IMR-90 (cell line): Measurements from ENCODE around the gene GLI1. TPM values are rescaled to one million over a fixed set of nuclear protein-coding genes. Genes with fewer than 3 reads are reported as not detected.

Source experiments
- ATAC-seq: fragments of 200-7000 bp; cut with Tn5 transposase; 2 replicates; pipeline ENCODE4 v1.9.1; 2020; ENCODE audit warnings: low read depth, mild to moderate bottlenecking, moderate library complexity
- BruUV-seq: library from RNA; stranded (reverse); fragments of 400-500 nt; replicated peaks from 2 replicates; lab custom pipeline; 2021; lab: Mats Ljungman, UMichigan
- CTCF ChIA-PET: fragments of 300-600 bp; formaldehyde crosslinking; extraction: SDS; loops from one replicate; lab custom pipeline; 2021; ENCODE audit warnings: antibody characterized with exemption; lab: Yijun Ruan, JAX
- POLR2A ChIA-PET: fragments of 300-600 bp; sonication (Branson Sonifier 250); formaldehyde crosslinking; loops from one replicate; lab custom pipeline; 2022; ENCODE audit warnings: antibody characterized with exemption; ENCODE audit not compliant: unreplicated experiment; lab: Charles Lee
- DNase-seq: peaks from one replicate; pipeline ENCODE4 v3.0.0; 2013
- H2AFZ ChIP-seq: replicated peaks from 2 replicates; pipeline ENCODE3; 2013; ENCODE audit warnings: low read length, mild to moderate bottlenecking; ENCODE audit not compliant: poor library complexity
- H2AK5ac ChIP-seq: 2 replicates; pipeline ENCODE4 v1.6.1; 2013; ENCODE audit warnings: low read depth, low read length, inconsistent platforms
- H2AK9ac ChIP-seq: replicated peaks from 2 replicates; pipeline ENCODE3; 2013; ENCODE audit warnings: mild to moderate bottlenecking, low read depth, low read length, moderate library complexity; ENCODE audit not compliant: poor library complexity
- H2BK120ac ChIP-seq: 2 replicates; pipeline ENCODE4 v1.6.1; 2013; ENCODE audit warnings: low read depth, low read length, inconsistent platforms
- H2BK15ac ChIP-seq: 3 replicates; pipeline ENCODE4 v1.6.1; 2013; ENCODE audit warnings: low read depth, low read length, inconsistent platforms
- H2BK20ac ChIP-seq: 2 replicates; pipeline ENCODE4 v1.6.1; 2013; ENCODE audit warnings: low read depth, mild to moderate bottlenecking, inconsistent platforms, low read length, moderate library complexity
- H2BK5ac ChIP-seq: 2 replicates; pipeline ENCODE4 v1.6.1; 2013; ENCODE audit warnings: mild to moderate bottlenecking, low read depth, low read length, inconsistent platforms; ENCODE audit not compliant: poor library complexity, severe bottlenecking
- H3K14ac ChIP-seq: replicated peaks from 2 replicates; pipeline ENCODE4 v1.6.1; 2013; ENCODE audit warnings: low read depth, low read length, inconsistent platforms
- H3K18ac ChIP-seq: 2 replicates; pipeline ENCODE4 v1.6.1; 2013; ENCODE audit warnings: low read depth, low read length, control low read depth
- H3K23ac ChIP-seq: 2 replicates; pipeline ENCODE4 v1.6.1; 2013; ENCODE audit warnings: low read depth, low read length, inconsistent platforms
- H3K27ac ChIP-seq: 2 replicates; pipeline ENCODE4 v1.5.1; 2013; ENCODE audit warnings: mild to moderate bottlenecking, control low read depth, low read length; ENCODE audit not compliant: insufficient read depth
- H3K27me3 ChIP-seq: 2 replicates; pipeline ENCODE4 v1.6.1; 2013; ENCODE audit warnings: low read length; ENCODE audit not compliant: control insufficient read depth, insufficient read depth
- H3K36me3 ChIP-seq: 2 replicates; pipeline ENCODE4 v1.6.1; 2013; ENCODE audit warnings: low read length, mixed read lengths; ENCODE audit not compliant: control insufficient read depth, insufficient read depth
- H3K4ac ChIP-seq: 2 replicates; pipeline ENCODE4 v1.6.1; 2013; ENCODE audit warnings: low read depth, low read length, inconsistent platforms
- H3K4me1 ChIP-seq: 2 replicates; pipeline ENCODE4 v1.6.1; 2013; ENCODE audit warnings: low read length, mixed read lengths; ENCODE audit not compliant: control insufficient read depth, insufficient read depth
- H3K4me2 ChIP-seq: 2 replicates; pipeline ENCODE4 v1.6.1; 2013; ENCODE audit warnings: low read depth, mild to moderate bottlenecking, control low read depth, low read length, moderate library complexity
- H3K4me3 ChIP-seq: 2 replicates; pipeline ENCODE4 v1.5.1; 2013; ENCODE audit warnings: low read depth, mild to moderate bottlenecking, control low read depth, low read length, moderate library complexity; ENCODE audit not compliant: insufficient read depth
- H3K56ac ChIP-seq: 2 replicates; pipeline ENCODE4 v1.6.1; 2013; ENCODE audit warnings: low read length, inconsistent platforms; ENCODE audit not compliant: insufficient read depth; ENCODE audit errors: extremely low read depth
- H3K79me1 ChIP-seq, 2 experiments: 2 replicates each; pipeline ENCODE4 v1.6.1; 2013; ENCODE audit warnings: low read length in 2 of 2, inconsistent platforms in 1 of 2, low read depth in 1 of 2
- H3K9ac ChIP-seq: 2 replicates; pipeline ENCODE4 v1.6.1; 2013; ENCODE audit warnings: low read depth, low read length, control low read depth
- H3K9me1 ChIP-seq: 2 replicates; pipeline ENCODE4 v1.6.1; 2013; ENCODE audit warnings: low read length, inconsistent platforms; ENCODE audit not compliant: insufficient read depth
- H3K9me3 ChIP-seq: 2 replicates; pipeline ENCODE4 v1.6.1; 2013; ENCODE audit warnings: low read length; ENCODE audit not compliant: control insufficient read depth, insufficient read depth
- H4K20me1 ChIP-seq: 2 replicates; pipeline ENCODE4 v1.6.1; 2013; ENCODE audit warnings: low read length, inconsistent platforms; ENCODE audit not compliant: insufficient read depth
- H4K5ac ChIP-seq: 2 replicates; pipeline ENCODE4 v1.6.1; 2013; ENCODE audit warnings: mild to moderate bottlenecking, low read depth, low read length, control low read depth
- H4K8ac ChIP-seq, 2 experiments: 2 replicates each; pipeline ENCODE4 v1.6.1; 2013; ENCODE audit warnings: low read depth in 2 of 2, low read length in 2 of 2, control low read depth in 1 of 2, inconsistent platforms in 1 of 2
- H4K91ac ChIP-seq: 2 replicates; pipeline ENCODE4 v1.6.1; 2013; ENCODE audit warnings: low read depth, low read length, inconsistent platforms; ENCODE audit not compliant: insufficient read depth
- CTCF ChIP-seq: conservative IDR thresholded peaks from 2 replicates; pipeline ENCODE4 v1.5.1; 2012; ENCODE audit warnings: mild to moderate bottlenecking, low read depth, low read length, improper control_type of control experiment
- MAZ ChIP-seq: IDR thresholded peaks from 2 replicates; pipeline ENCODE4 v1.6.1; 2012; ENCODE audit warnings: low read depth, mild to moderate bottlenecking, low read length, improper control_type of control experiment, moderate library complexity, borderline replicate concordance
- MXI1 ChIP-seq: IDR thresholded peaks from 2 replicates; pipeline ENCODE4 v1.6.1; 2012; ENCODE audit warnings: low read depth, mild to moderate bottlenecking, low read length, moderate library complexity, borderline replicate concordance
- RAD21 ChIP-seq: IDR thresholded peaks from 2 replicates; pipeline ENCODE4 v1.6.1; 2012; ENCODE audit warnings: low read length, improper control_type of control experiment
- RFX5 ChIP-seq: IDR thresholded peaks from 2 replicates; pipeline ENCODE4 v1.8.0; 2012; ENCODE audit warnings: low read depth, mild to moderate bottlenecking, low read length, moderate library complexity
- SMC3 ChIP-seq: fragments of 150-350 bp; IDR thresholded peaks from 2 replicates; pipeline ENCODE4 v1.6.1; 2016; ENCODE audit warnings: low read depth, mild to moderate bottlenecking, antibody characterized with exemption, low read length, moderate library complexity
- WGBS, 2 experiments: methylation state at CpG; one replicate each; pipeline versions ENCODE4 v1.1.5 to v1.1.7; 2013; ENCODE audit warnings: missing lambda C conversion rate in 2 of 2; ENCODE audit not compliant: insufficient read length in 1 of 2; ENCODE audit errors: extremely low coverage in 2 of 2; 5-methylcytosine and 5-hydroxymethylcytosine counted together
- dilution Hi-C: fragments of 300-500 bp; cut with HindIII; formaldehyde crosslinking; loops from one replicate; pipeline ENCODE4 v1.14.3; 2018; ENCODE audit warnings: low sequenced_read_pairs; ENCODE audit not compliant: unreplicated experiment
- in situ Hi-C: fragments of 300-500 bp; cut with MboI; formaldehyde crosslinking; loops from 3 replicates; pipeline ENCODE4 v1.14.3; 2019; ENCODE audit warnings: low sequenced_read_pairs, inconsistent platforms, mixed read lengths
- intact Hi-C: fragments of 100-400 bp; cut with micrococcal nuclease; formaldehyde crosslinking; loops from 2 replicates; pipeline ENCODE4 v1.10.0; 2022
- polyA plus RNA-seq, 3 experiments: library from polyadenylated mRNA; depleted of rRNA; stranded (reverse); fragments of >200 nt; gene quantifications; 2 replicates each; pipeline ENCODE4 v1.2.3, GENCODE V29; 2012; ENCODE audit warnings: low replicate concordance in 1 of 3
- total RNA-seq: library from RNA; depleted of rRNA; stranded (reverse); fragments of >200 nt; gene quantifications from 2 replicates; pipeline ENCODE4 v1.2.3, GENCODE V29; 2012
- TF ChIP-seq, protein P1 (sequence below): fragments of 150-350 bp; IDR thresholded peaks from 2 replicates; pipeline ENCODE4 v1.6.1; 2017; ENCODE audit warnings: mild to moderate bottlenecking, antibody characterized with exemption, low read length, low read depth

GLI1 gene
- total and polyA plus RNA-seq, 2 of the 4 experiments (the other 2 are of a cell fraction) = 1.3 to 3.8 TPM

GRCh38 chr12:57462251-57462911 is 2.8 kb downstream of the GLI1 start:
- H3K9ac ChIP-seq = peak overlapping the region; percentile 68
- DNase-seq = peak; percentile 82
- no TSS peak for BruUV-seq
- H3K4me2 ChIP-seq = peak overlapping the region; percentile 97
- peaks cover 0 to 6% of the 10 kb centered on the region in 2 experiments; a peak in 1 of 4 replicates for H3K79me1 ChIP-seq
- 0% methylated on average over 1 of the region's 28 CpGs; no CpG with 5 or more reads in 1 of the 2 experiments for WGBS, 2 experiments
- H3K4me1 ChIP-seq = peaks cover 7% of the 10 kb centered on the region
- peak overlapping the region; percentile 67 for H3K27ac ChIP-seq
- peak overlapping the region; percentile 76 for H3K56ac ChIP-seq
- in situ Hi-C loops = no loop called here
- TF ChIP-seq RAD21 = peak; percentile 79
- peak; percentile 75; the same call in 1 of the 2 replicates for TF ChIP-seq MXI1
- TF ChIP-seq MAZ = peak; percentile 97
- TF ChIP-seq CTCF = peak; percentile 94
- TF ChIP-seq, protein P1, sequence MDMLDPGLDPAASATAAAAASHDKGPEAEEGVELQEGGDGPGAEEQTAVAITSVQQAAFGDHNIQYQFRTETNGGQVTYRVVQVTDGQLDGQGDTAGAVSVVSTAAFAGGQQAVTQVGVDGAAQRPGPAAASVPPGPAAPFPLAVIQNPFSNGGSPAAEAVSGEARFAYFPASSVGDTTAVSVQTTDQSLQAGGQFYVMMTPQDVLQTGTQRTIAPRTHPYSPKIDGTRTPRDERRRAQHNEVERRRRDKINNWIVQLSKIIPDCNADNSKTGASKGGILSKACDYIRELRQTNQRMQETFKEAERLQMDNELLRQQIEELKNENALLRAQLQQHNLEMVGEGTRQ = no peak
- peak; percentile 69 for TF ChIP-seq SMC3
- TF ChIP-seq RFX5 = no peak
- H4K8ac ChIP-seq = peak overlapping the region; percentile 55 to 88; a peak in 2 of 4 replicates
- H4K91ac ChIP-seq = peak overlapping the region; percentile 72
- ChIA-PET CTCF (interaction anchor here (1.5 to 2.7 kb wide), 2 partner anchors 10 to 13 kb away, joined by 8 to 14 read pairs; no protein-coding TSS in a partner anchor), POLR2A (no interaction called here)
- H2AFZ ChIP-seq = peak overlapping the region; percentile 93
- peak; percentile 72 for ATAC-seq
- intact Hi-C loops = loop anchor here (5.0 kb wide), 1 partner anchor 160 kb away; no protein-coding TSS in a partner anchor
- H4K5ac ChIP-seq = peak overlapping the region; percentile 49
- no peaks in the 10 kb centered on the region for H3K36me3 ChIP-seq
- H3K9me3 ChIP-seq = no peaks in the 10 kb centered on the region
- H2AK5ac ChIP-seq = peak overlapping the region; percentile 61
- peak overlapping the region; percentile 67 for H3K23ac ChIP-seq
- peak overlapping the region; percentile 25; the same call in 1 of the 3 replicates for H2BK15ac ChIP-seq
- 0 out of 2 replicates have a peak, but pooled peaks cover 2% of the 10 kb centered on the region for H3K27me3 ChIP-seq
- H3K4ac ChIP-seq = peak overlapping the region; percentile 93
- H3K9me1 ChIP-seq = peaks cover 6% of the 10 kb centered on the region; the same call in 1 of the 2 replicates
- H4K20me1 ChIP-seq = no peaks in the 10 kb centered on the region
- peak overlapping the region; percentile 67 for H3K14ac ChIP-seq
- H2BK120ac ChIP-seq = peak overlapping the region; percentile 76; the same call in 1 of the 2 replicates
- dilution Hi-C loops = no loop called here
- peak overlapping the region; percentile 5 for H3K18ac ChIP-seq
- H2BK5ac ChIP-seq = peak overlapping the region; percentile 59
- peak overlapping the region; percentile 96 for H2AK9ac ChIP-seq
- H3K4me3 ChIP-seq = peak overlapping the region; percentile 56
- peak overlapping the region; percentile 33; the same call in 1 of the 2 replicates for H2BK20ac ChIP-seq
